Left ventricle myocardium inferior (tissue), 1 donor: ENCODE measurements around the gene MC5R. TPM values are rescaled to one million over a fixed set of nuclear protein-coding genes. Genes with fewer than 3 reads are reported as not detected.
"Not testable (repeated sequence)": the region's sequence is repeated elsewhere in the genome, so short reads cannot be mapped to it uniquely, and the experiment has no call there.

Source experiments
- DNase-seq: peaks from one replicate; pipeline ENCODE4 v3.0.0-alpha.2; 2020
- H3K27ac ChIP-seq: fragments of 200-600 bp; replicated peaks from 2 replicates; pipeline ENCODE4 v1.8.0; 2021
- H3K27me3 ChIP-seq: fragments of 200-600 bp; 2 replicates; pipeline ENCODE4 v1.8.0; 2021; ENCODE audit warnings: low read depth
- H3K36me3 ChIP-seq: fragments of 200-600 bp; 2 replicates; pipeline ENCODE4 v1.8.0; 2021
- H3K4me1 ChIP-seq: fragments of 200-600 bp; 2 replicates; pipeline ENCODE4 v1.8.0; 2021
- H3K4me3 ChIP-seq: fragments of 200-600 bp; 2 replicates; pipeline ENCODE4 v1.8.0; 2021; ENCODE audit warnings: mild to moderate bottlenecking, moderate library complexity
- H3K9me3 ChIP-seq: fragments of 200-600 bp; replicated peaks from 2 replicates; pipeline ENCODE4 v1.8.0; 2021
- CTCF ChIP-seq: fragments of 200-600 bp; IDR thresholded peaks from 2 replicates; pipeline ENCODE4 v1.8.0; 2021; ENCODE audit warnings: antibody characterized with exemption, mild to moderate bottlenecking, borderline replicate concordance
- intact Hi-C: fragments of 100-400 bp; cut with micrococcal nuclease; formaldehyde crosslinking; loops from one replicate; pipeline ENCODE4 v1.11.0; 2022
- total RNA-seq: library from RNA; stranded (reverse); fragmentation: NEBNext Ultra II Directional; extraction: Animal tissue kit (Norgen Biotek cat#: 25700); gene quantifications from one replicate; pipeline ENCODE4 v1.2.1, GENCODE V29; 2021
- donor health status: DM: no; HTN: yes; CAD: no; lungs with severe emphysema.

The MC5R gene
- total RNA-seq, 1 donor from 2014 or later: not detected

DNA sequence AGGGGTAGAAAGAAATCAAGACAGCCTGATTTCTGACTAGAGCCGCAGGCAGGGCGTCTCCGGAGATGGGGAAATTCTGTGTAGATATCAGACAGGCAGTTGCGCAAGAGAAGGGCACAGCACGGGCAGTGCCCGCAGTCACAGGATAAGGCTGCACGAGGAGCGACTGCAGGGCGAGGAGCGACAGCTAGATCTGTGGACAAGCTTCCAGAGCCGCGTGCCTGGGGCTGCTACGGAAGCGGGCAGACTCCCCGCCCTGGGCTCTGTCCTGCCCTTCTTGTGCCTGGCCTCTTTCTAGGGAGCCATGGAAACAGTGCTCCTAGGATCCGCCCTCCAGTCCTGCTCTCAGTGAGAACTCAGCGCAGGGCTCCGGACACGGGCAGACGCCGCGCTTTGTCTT is 12.6 kb downstream of the MC5R start:
- Histone ChIP-seq H3K4me3 (no peak overlapping the region), H3K27ac (no peak overlapping the region), H3K4me1 (no peaks in the 10 kb centered on the region), H3K9me3 (no peaks in the 10 kb centered on the region), H3K36me3 (no peaks in the 10 kb centered on the region), H3K27me3 (peaks cover 50% of the 10 kb centered on the region)
- TF ChIP-seq CTCF: no peak
- intact Hi-C loops: no loop called here
- DNase-seq: no peak

DNA sequence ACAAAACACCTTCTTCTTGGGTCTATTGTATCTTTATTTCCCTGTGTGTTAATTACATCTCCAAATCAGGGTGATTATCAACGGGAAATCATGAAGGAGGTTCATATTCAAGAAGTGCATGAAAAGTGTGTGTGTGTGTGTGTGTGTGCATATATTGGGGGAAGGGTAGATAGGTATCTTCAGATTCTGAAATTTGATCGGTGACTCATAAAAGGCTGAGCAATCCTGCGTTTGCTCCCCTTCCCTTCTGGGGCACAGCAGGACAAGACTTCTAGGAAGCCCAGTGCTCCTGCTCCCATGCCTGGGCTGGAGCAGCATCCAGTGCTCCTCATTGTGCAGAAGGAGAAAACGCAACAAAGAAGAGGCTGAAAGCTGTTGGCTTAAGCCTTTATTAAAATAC is 25.8 kb downstream of the MC5R start:
- intact Hi-C loops: no loop called here
- H3K4me1 ChIP-seq: no peaks in the 10 kb centered on the region
- no peak for DNase-seq

GRCh38 chr18:13862898-13863297 is 38.9 kb downstream of the MC5R start:
- peaks cover 66% of the 10 kb centered on the region for H3K27me3 ChIP-seq
- peaks cover 11% of the 10 kb centered on the region for H3K9me3 ChIP-seq
- H3K27ac ChIP-seq, DNase-seq, H3K4me1 ChIP-seq, intact Hi-C loops, H3K36me3 ChIP-seq, H3K4me3 ChIP-seq: not testable (repeated sequence)

More for the DNA sequence above, 25.8 kb downstream of the MC5R start:
- no peaks in the 10 kb centered on the region for H3K36me3 ChIP-seq
- no peak for TF ChIP-seq CTCF
- H3K9me3 ChIP-seq: peaks cover 51% of the 10 kb centered on the region
- no peak overlapping the region for H3K27ac ChIP-seq
- H3K4me3 ChIP-seq: no peak overlapping the region
- no peaks in the 10 kb centered on the region for H3K27me3 ChIP-seq

DNA sequence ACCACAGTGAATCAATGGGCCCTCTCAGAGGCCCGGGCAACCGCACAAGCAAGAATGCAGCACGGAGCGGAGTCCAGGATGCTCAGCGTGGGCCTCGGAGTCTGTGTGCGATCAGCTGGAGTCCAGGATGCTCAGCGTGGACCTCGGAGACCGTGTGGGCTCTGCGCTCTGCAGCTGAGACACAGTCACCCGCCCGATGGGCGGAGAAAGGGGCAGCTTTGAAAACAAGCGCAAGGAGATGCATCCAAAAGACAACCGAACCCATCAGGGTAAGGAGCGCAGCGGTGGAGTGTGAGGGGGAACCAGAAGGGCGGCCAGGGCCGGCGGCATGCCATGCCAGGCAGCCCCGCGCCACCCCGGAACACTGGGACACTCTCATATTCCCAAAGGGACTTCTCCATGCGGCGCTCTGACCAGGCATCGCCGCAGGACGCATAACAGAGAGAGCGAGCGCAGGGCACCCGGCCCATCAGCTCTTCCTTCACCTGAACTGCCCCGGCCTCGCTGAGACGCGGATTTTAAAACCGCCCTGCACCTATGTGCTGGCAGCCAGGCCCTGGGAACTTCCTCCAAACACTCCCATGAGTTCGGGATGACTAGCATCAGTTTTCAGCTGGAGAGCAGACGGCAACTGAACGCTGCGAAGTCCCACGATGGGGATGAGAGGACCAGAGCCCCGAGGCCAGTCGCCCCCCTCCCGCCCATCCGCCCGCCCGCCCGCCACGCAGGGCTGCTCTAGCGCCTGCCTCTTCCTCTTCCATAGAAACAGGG is 44.7 kb downstream of the MC5R start:
- no peak for DNase-seq
- Histone ChIP-seq H3K4me1 (peaks cover 6% of the 10 kb centered on the region), H3K4me3 (peak overlapping the region; percentile 8), H3K27ac (no peak overlapping the region), H3K36me3 (no peaks in the 10 kb centered on the region), H3K27me3 (peaks cover 96% of the 10 kb centered on the region), H3K9me3 (no peaks in the 10 kb centered on the region)
- intact Hi-C loops: no loop called here
- no peak for TF ChIP-seq CTCF

DNA sequence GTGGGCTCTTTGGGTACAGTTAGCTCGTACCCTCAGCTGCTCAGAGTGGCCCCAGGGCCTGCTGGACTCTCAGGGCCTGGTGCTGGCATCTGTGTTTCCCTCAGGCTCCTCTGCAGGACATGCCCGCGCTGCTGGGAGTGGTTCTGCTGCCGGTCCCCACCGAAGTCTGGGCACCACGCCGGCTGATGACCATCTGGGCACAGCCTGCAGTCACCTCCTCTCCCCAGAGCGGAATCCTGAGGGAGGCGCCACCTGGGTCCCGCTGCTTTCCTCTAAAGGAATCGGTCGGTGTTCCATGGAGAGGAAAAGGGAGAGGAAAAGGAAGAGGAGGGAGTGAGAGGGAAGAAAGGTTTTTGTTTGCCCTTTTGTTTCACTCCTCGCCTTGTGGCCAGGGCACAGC is 47.8 kb downstream of the MC5R start:
- no peaks in the 10 kb centered on the region for H3K36me3 ChIP-seq
- no peaks in the 10 kb centered on the region for H3K9me3 ChIP-seq
- DNase-seq: no peak
- H3K4me3 ChIP-seq: no peak overlapping the region
- no peak overlapping the region for H3K27ac ChIP-seq
- intact Hi-C loops: no loop called here
- no peak for TF ChIP-seq CTCF
- H3K27me3 ChIP-seq: peaks cover 88% of the 10 kb centered on the region
- peaks cover 6% of the 10 kb centered on the region for H3K4me1 ChIP-seq

- peaks cover 6% of the 10 kb centered on the region for H3K4me1 ChIP-seq
- no peak for TF ChIP-seq CTCF
- H3K27ac ChIP-seq: no peak overlapping the region
- intact Hi-C loops: no loop called here
- peaks cover 84% of the 10 kb centered on the region for H3K27me3 ChIP-seq
- no peaks in the 10 kb centered on the region for H3K36me3 ChIP-seq
- H3K4me3 ChIP-seq: no peak overlapping the region
- H3K9me3 ChIP-seq: no peaks in the 10 kb centered on the region
- no peak for DNase-seq
Observed at GRCh38 chr18:13872373-13872772, 48.4 kb downstream of the MC5R start.
